ENCODE data around the gene OR5V1.

GRCh38 chr6:29388533-29388932 is 19.9 kb upstream of the OR5V1 start:
- TF ChIP-seq CTCF (IDR thresholded peaks at IDR 0.05 in 4 of 5, conservative IDR thresholded peaks at IDR 0.05 in 1 of 5) (no peak), POLR2A (IDR thresholded peaks at IDR 0.05) (no peak)

Data from gastrocnemius medialis (tissue), 4 donors.